HepG2 (cell line): ENCODE results near the gene CISH. TPM values are rescaled to one million over a fixed set of nuclear protein-coding genes. Genes with fewer than 3 reads are reported as not detected.

Experiments
- ATAC-seq: fragments of 200-7000 bp; cut with Tn5 transposase; 3 replicates; pipeline ENCODE4 v1.9.1; 2020; ENCODE audit warnings: mild to moderate bottlenecking, moderate library complexity
- BruUV-seq: library from RNA; stranded (reverse); fragments of 400-500 nt; replicated peaks from 2 replicates; lab custom pipeline; 2021; lab: Mats Ljungman, UMichigan
- CTCF ChIA-PET: fragments of 300-600 bp; formaldehyde crosslinking; extraction: SDS; loops from one replicate; lab custom pipeline; 2021; ENCODE audit warnings: low total read pairs, inconsistent platforms, low intra/inter-chr PET ratio; lab: Yijun Ruan, JAX
- POLR2A ChIA-PET: fragments of 350-600 bp; sonication (Branson Sonifier 250); formaldehyde crosslinking; loops from one replicate; lab custom pipeline; 2020; ENCODE audit warnings: antibody characterized with exemption, inconsistent platforms; lab: Yijun Ruan, JAX
- DNase-seq: peaks from one replicate; pipeline ENCODE4 v3.0.0-alpha.2; 2015; ENCODE audit warnings: low spot score
- FAIRE-seq: peaks from 3 replicates; lab custom pipeline; 2011; peaks lifted over from hg19 to GRCh38; lab: Jason Lieb, UNC
- H2AFZ ChIP-seq: one replicate; pipeline ENCODE4 v1.6.1; 2011; ENCODE audit warnings: low read length, inconsistent platforms
- H3K27ac ChIP-seq: fragments of 300-600 bp; 3 replicates; pipeline ENCODE4 v1.8.0; 2011; ENCODE audit warnings: mixed run types, mild to moderate bottlenecking, mixed read lengths, low read length, inconsistent platforms; ENCODE audit not compliant: insufficient read depth; ENCODE audit errors: extremely low read length
- H3K27me3 ChIP-seq, 2 experiments: fragments of 200-600 bp in 1 of 2; 2 replicates in 1 of 2; 3 replicates in 1 of 2; pipeline versions ENCODE4 v1.6.0 to v1.8.0; 2011; ENCODE audit warnings: low read length in 2 of 2, mild to moderate bottlenecking in 2 of 2, moderate library complexity in 2 of 2, inconsistent platforms in 1 of 2; ENCODE audit not compliant: insufficient read depth in 2 of 2, control insufficient read depth in 1 of 2
- H3K36me3 ChIP-seq, 2 experiments: fragments of 200-600 bp in 1 of 2; replicated peaks in 1 of 2; 2 replicates in 1 of 2; 3 replicates in 1 of 2; pipeline versions ENCODE4 v1.5.1 to v1.8.0; 2011; ENCODE audit warnings: low read length in 2 of 2, inconsistent platforms in 1 of 2; ENCODE audit not compliant: insufficient read depth in 2 of 2, control insufficient read depth in 1 of 2
- H3K4me1 ChIP-seq: 2 replicates; pipeline ENCODE4 v1.5.1; 2012; ENCODE audit warnings: low read length, inconsistent platforms; ENCODE audit not compliant: insufficient read depth
- H3K4me2 ChIP-seq: 2 replicates; pipeline ENCODE4 v1.6.0; 2011; ENCODE audit warnings: low read depth, low read length, inconsistent platforms
- H3K4me3 ChIP-seq, 3 experiments: fragments of 200-600 bp in 1 of 3; sonication (generic), shearing (Covaris generic) in 1 of 3; replicated peaks in 1 of 3; 2 replicates each; pipeline ENCODE4 v1.5.1; 2011 to 2016; ENCODE audit warnings: low read length in 3 of 3, inconsistent platforms in 2 of 3, low read depth in 2 of 3, mild to moderate bottlenecking in 2 of 3, control low read depth in 1 of 3, mixed read lengths in 1 of 3; ENCODE audit not compliant: insufficient read depth in 1 of 3
- H3K79me2 ChIP-seq: one replicate; pipeline ENCODE4 v1.6.1; 2011; ENCODE audit warnings: low read length, inconsistent platforms; ENCODE audit not compliant: insufficient read depth
- H3K9ac ChIP-seq: 2 replicates; pipeline ENCODE4 v1.6.0; 2011; ENCODE audit warnings: mild to moderate bottlenecking, low read depth, low read length, inconsistent platforms; ENCODE audit not compliant: insufficient read depth
- H3K9me3 ChIP-seq: 2 replicates; pipeline ENCODE4 v1.5.1; 2012; ENCODE audit warnings: mild to moderate bottlenecking, low read length
- H4K20me1 ChIP-seq: 2 replicates; pipeline ENCODE4 v1.6.0; 2011; ENCODE audit warnings: inconsistent platforms, mild to moderate bottlenecking, low read length, moderate library complexity; ENCODE audit not compliant: insufficient read depth
- HNRNPL ChIP-seq: fragments of 200-400 bp; formaldehyde crosslinking; IDR thresholded peaks from 2 replicates; pipeline ENCODE4 v1.6.1; 2017; ENCODE audit warnings: mild to moderate bottlenecking, low read depth, low read length
- HNRNPUL1 ChIP-seq: fragments of 200-400 bp; formaldehyde crosslinking; IDR thresholded peaks from 2 replicates; pipeline ENCODE4 v1.6.1; 2017; ENCODE audit warnings: low read depth, mild to moderate bottlenecking, low read length, moderate library complexity
- HOXA9 ChIP-seq: sonication (generic); formaldehyde crosslinking; IDR thresholded peaks from 2 replicates; pipeline ENCODE4 v1.8.1; 2022; ENCODE audit warnings: missing genetic modification reagents, mild to moderate bottlenecking, moderate library complexity, borderline replicate concordance
- LRRFIP1 ChIP-seq: sonication (generic); formaldehyde crosslinking; conservative IDR thresholded peaks from 2 replicates; pipeline ENCODE4 v1.4.0; 2020; ENCODE audit warnings: missing genetic modification reagents
- MYC ChIP-seq: sonication (generic); formaldehyde crosslinking; IDR thresholded peaks from 2 replicates; pipeline ENCODE4 v1.9.0; 2021; ENCODE audit warnings: missing genetic modification reagents, borderline replicate concordance
- POGZ ChIP-seq: sonication (generic); formaldehyde crosslinking; IDR thresholded peaks from 2 replicates; pipeline ENCODE4 v1.4.0; 2020; ENCODE audit warnings: mild to moderate bottlenecking, missing genetic modification reagents
- PTBP1 ChIP-seq: fragments of 200-400 bp; formaldehyde crosslinking; IDR thresholded peaks from 2 replicates; pipeline ENCODE4 v1.6.1; 2018; ENCODE audit warnings: low read length, low read depth; ENCODE audit not compliant: poor library complexity, severe bottlenecking
- REPIN1 ChIP-seq: sonication (generic); formaldehyde crosslinking; IDR thresholded peaks from 2 replicates; pipeline ENCODE4 v1.8.0; 2022; ENCODE audit warnings: missing genetic modification reagents, low read depth, mild to moderate bottlenecking, borderline replicate concordance
- STAT6 ChIP-seq: sonication (generic); formaldehyde crosslinking; IDR thresholded peaks from 2 replicates; pipeline ENCODE4 v1.4.0; 2020; ENCODE audit warnings: missing genetic modification reagents, mild to moderate bottlenecking, borderline replicate concordance
- ZFY ChIP-seq: sonication (generic); formaldehyde crosslinking; IDR thresholded peaks from 2 replicates; pipeline ENCODE4 v1.4.0; 2020; ENCODE audit warnings: missing genetic modification reagents
- ZNF572 ChIP-seq: sonication (generic); formaldehyde crosslinking; IDR thresholded peaks from 2 replicates; pipeline ENCODE4 v1.5.1; 2020; ENCODE audit warnings: mild to moderate bottlenecking, missing genetic modification reagents
- WGBS: methylation state at CpG from one replicate; pipeline ENCODE4 v1.1.6; 2017; ENCODE audit warnings: low lambda C conversion rate; 5-methylcytosine and 5-hydroxymethylcytosine counted together
- in situ Hi-C: cut with HindIII; loops from 2 replicates; pipeline ENCODE4 v1.10.0; 2017; ENCODE audit warnings: low pct_unique_long_range_greater_than_20kb; ENCODE audit not compliant: extremely low pct_ligation_motif_present
- intact Hi-C: fragments of 100-400 bp; cut with micrococcal nuclease; formaldehyde crosslinking; loops from one replicate; pipeline ENCODE4 v1.10.0; 2022; ENCODE audit not compliant: unreplicated experiment
- polyA plus RNA-seq, 8 experiments: library from polyadenylated mRNA; depleted of rRNA in 3 of 8; stranded (reverse) in 7 of 8; unstranded in 1 of 8; fragments of >200 nt; fragmentation: Illumina TruSeq in 4 of 8; extraction: Trizol in 4 of 8; gene quantifications; 2 replicates each; pipeline versions ENCODE4 v1.2.1 to v1.2.3, GENCODE V29; 2011 to 2016; ENCODE audit warnings: low read depth in 4 of 8, missing spikeins in 1 of 8, mixed read lengths in 1 of 8; ENCODE audit not compliant: insufficient read depth in 1 of 8
- total RNA-seq, 5 experiments: library from RNA; depleted of rRNA; stranded (reverse); fragments of >200 nt; fragmentation: Illumina TruSeq; extraction: Trizol; gene quantifications; 2 replicates each; pipeline ENCODE4 v1.2.3, GENCODE V29; 2016; ENCODE audit warnings: low read depth in 1 of 5
- TF ChIP-seq, protein P1 (sequence below): sonication (generic); IDR thresholded peaks from 2 replicates; pipeline ENCODE4 v1.6.1; 2016; ENCODE audit warnings: low read depth, borderline replicate concordance
- TF ChIP-seq, protein P2 (sequence below): sonication (generic); formaldehyde crosslinking; IDR thresholded peaks from 2 replicates; pipeline ENCODE4 v1.8.1; 2023; ENCODE audit warnings: missing genetic modification reagents, inconsistent platforms, borderline replicate concordance
- TF ChIP-seq, protein P3 (sequence below): sonication (generic); formaldehyde crosslinking; IDR thresholded peaks from 2 replicates; pipeline ENCODE4 v1.5.1; 2020; ENCODE audit warnings: missing genetic modification reagents, mild to moderate bottlenecking, borderline replicate concordance

Gene CISH
- total and polyA plus RNA-seq, 2 of the 13 experiments (the other 11 are each of a cell fraction or from before 2014, with no cell fraction given) = 0.91 to 1.5 TPM

DNA sequence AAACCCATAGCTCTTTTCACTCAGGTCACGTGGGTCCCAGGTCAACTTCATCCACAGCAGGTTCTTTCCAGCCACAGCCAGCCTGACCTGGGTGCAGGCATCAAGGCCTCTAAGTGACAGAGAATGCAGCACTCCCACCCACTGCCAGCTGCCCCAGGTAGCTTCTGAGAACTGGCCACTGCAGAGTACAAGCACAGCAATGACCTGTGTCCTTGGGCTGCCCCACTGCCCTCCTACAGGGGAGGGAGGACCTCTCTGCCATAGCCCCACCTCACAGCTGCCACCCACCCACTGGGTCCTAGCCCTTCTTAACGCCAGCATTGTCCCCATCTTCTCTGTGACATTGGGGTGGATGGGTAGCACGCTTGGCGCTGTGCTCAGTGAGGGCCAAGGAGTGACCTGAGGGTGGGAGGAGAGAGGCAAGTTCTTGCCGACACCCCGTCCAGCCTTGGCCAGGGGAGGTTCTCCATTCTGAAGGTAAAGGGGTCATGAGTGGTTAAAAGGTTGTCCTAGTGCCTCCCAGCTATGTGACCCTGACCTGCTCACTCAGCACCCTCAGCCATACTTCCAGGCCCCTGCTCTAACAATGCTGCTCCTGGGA is 12.4 kb downstream of the CISH start:
- POLR2A ChIA-PET = interaction anchor here (1.4 to 2.0 kb wide), 4 partner anchors 10 to 30 kb away, joined by 4 to 8 read pairs (median 6); partner anchors contain the start of genes CISH and HEMK1
- TF ChIP-seq, protein P1, sequence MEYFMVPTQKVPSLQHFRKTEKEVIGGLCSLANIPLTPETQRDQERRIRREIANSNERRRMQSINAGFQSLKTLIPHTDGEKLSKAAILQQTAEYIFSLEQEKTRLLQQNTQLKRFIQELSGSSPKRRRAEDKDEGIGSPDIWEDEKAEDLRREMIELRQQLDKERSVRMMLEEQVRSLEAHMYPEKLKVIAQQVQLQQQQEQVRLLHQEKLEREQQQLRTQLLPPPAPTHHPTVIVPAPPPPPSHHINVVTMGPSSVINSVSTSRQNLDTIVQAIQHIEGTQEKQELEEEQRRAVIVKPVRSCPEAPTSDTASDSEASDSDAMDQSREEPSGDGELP = no peak
- TF ChIP-seq PTBP1 (no peak), HNRNPUL1 (no peak), LRRFIP1 (no peak), HNRNPL (0 out of 2 replicates have a peak, but pooled peaks have one; percentile 36), ZNF572 (CRISPR knock-in tag) (0 out of 2 replicates have a peak, but pooled peaks have one; percentile 44), POGZ (CRISPR knock-in tag) (no peak), REPIN1 (CRISPR knock-in tag) (no peak), HOXA9 (CRISPR knock-in tag) (no peak), ZFY (CRISPR knock-in tag) (peak; percentile 44; the same call in 1 of the 2 replicates), STAT6 (no peak), MYC (CRISPR knock-in tag) (peak; percentile 30; the same call in 1 of the 2 replicates)
- TF ChIP-seq, protein P2, sequence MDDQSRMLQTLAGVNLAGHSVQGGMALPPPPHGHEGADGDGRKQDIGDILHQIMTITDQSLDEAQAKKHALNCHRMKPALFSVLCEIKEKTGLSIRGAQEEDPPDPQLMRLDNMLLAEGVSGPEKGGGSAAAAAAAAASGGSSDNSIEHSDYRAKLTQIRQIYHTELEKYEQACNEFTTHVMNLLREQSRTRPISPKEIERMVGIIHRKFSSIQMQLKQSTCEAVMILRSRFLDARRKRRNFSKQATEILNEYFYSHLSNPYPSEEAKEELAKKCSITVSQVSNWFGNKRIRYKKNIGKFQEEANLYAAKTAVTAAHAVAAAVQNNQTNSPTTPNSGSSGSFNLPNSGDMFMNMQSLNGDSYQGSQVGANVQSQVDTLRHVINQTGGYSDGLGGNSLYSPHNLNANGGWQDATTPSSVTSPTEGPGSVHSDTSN (CRISPR knock-in tag) = no peak
- TF ChIP-seq, protein P3, sequence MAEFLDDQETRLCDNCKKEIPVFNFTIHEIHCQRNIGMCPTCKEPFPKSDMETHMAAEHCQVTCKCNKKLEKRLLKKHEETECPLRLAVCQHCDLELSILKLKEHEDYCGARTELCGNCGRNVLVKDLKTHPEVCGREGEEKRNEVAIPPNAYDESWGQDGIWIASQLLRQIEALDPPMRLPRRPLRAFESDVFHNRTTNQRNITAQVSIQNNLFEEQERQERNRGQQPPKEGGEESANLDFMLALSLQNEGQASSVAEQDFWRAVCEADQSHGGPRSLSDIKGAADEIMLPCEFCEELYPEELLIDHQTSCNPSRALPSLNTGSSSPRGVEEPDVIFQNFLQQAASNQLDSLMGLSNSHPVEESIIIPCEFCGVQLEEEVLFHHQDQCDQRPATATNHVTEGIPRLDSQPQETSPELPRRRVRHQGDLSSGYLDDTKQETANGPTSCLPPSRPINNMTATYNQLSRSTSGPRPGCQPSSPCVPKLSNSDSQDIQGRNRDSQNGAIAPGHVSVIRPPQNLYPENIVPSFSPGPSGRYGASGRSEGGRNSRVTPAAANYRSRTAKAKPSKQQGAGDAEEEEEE = no peak

More for the DNA sequence above, 12.4 kb downstream of the CISH start:
- ATAC-seq (no peak), DNase-seq (no peak), FAIRE-seq (peak; percentile 47)
- no peaks in the 10 kb centered on the region for H3K27me3 ChIP-seq
- intact Hi-C loops = no loop called here
- H3K36me3 ChIP-seq = no peaks in the 10 kb centered on the region
- BruUV-seq = no TSS peak
- peak overlapping the region; percentile 12; the same call in 1 of the 2 replicates for H3K9ac ChIP-seq
- CTCF ChIA-PET = no interaction called here
- in situ Hi-C loops = no loop called here
- 72% methylated on average over 4 of the region's 6 CpGs for WGBS
- no peak overlapping the region for H3K4me3 ChIP-seq
- peak overlapping the region; percentile 15; the same call in 1 of the 2 replicates for H3K4me2 ChIP-seq
- H3K4me1 ChIP-seq = peaks cover 73% of the 10 kb centered on the region
- H3K9me3 ChIP-seq = no peaks in the 10 kb centered on the region
- H2AFZ ChIP-seq = no peak overlapping the region
- H3K27ac ChIP-seq = peak overlapping the region; percentile 97
- no peaks in the 10 kb centered on the region for H3K79me2 ChIP-seq
- no peaks in the 10 kb centered on the region for H4K20me1 ChIP-seq
